Liver (tissue), 3 donors: ENCODE measurements around the gene CALML5.

Experiments
- ATF3 ChIP-seq: IDR thresholded peaks from 2 replicates; pipeline ENCODE4 v1.6.1; 2016; ENCODE audit warnings: antibody characterized with exemption
- CTCF ChIP-seq: fragments of 150-350 bp; IDR thresholded peaks from 2 replicates; pipeline ENCODE4 v1.5.1; 2017; ENCODE audit warnings: improper control_type of control experiment, low read depth, low read length; ENCODE audit not compliant: missing input control
- EGR1 ChIP-seq, 2 donors: IDR thresholded peaks; 2 replicates each; pipeline ENCODE4 v1.6.1; 2016 to 2018; ENCODE audit warnings: antibody characterized with exemption in 2 of 2, low read depth in 2 of 2
- HNF4G ChIP-seq: IDR thresholded peaks from 2 replicates; pipeline ENCODE4 v1.6.1; 2016; ENCODE audit warnings: antibody characterized with exemption
- JUND ChIP-seq, 2 donors: IDR thresholded peaks; 2 replicates each; pipeline ENCODE4 v1.6.1; 2016; ENCODE audit warnings: antibody characterized with exemption in 2 of 2
- RAD21 ChIP-seq, 2 donors: IDR thresholded peaks; 2 replicates each; pipeline ENCODE4 v1.6.1; 2016; ENCODE audit warnings: antibody characterized with exemption in 2 of 2, mild to moderate bottlenecking in 2 of 2
- RXRA ChIP-seq, 2 donors: IDR thresholded peaks; 2 replicates each; pipeline ENCODE4 v1.6.1; 2017 to 2018; ENCODE audit warnings: antibody characterized with exemption in 2 of 2, mild to moderate bottlenecking in 1 of 2
- YY1 ChIP-seq: IDR thresholded peaks from 2 replicates; pipeline ENCODE4 v1.6.1; 2016; ENCODE audit warnings: antibody characterized with exemption, mild to moderate bottlenecking
- ZBTB33 ChIP-seq: IDR thresholded peaks from 2 replicates; pipeline ENCODE4 v1.6.1; 2016; ENCODE audit warnings: antibody characterized with exemption
- donor health status: healthy.
- donor health status: healthy.

GRCh38 chr10:5508161-5508604 lies 8.8 kb upstream of the CALML5 start:
- TF ChIP-seq CTCF: no peak
- no peak for TF ChIP-seq RAD21 (IDR thresholded peaks at IDR 0.05)
- TF ChIP-seq EGR1 (IDR thresholded peaks at IDR 0.05; ENCODE audit: low read depth in 2 of 2): no peak
- no peak for TF ChIP-seq ATF3
- TF ChIP-seq RXRA (IDR thresholded peaks at IDR 0.05): no peak
- TF ChIP-seq ZBTB33: no peak
- no peak for TF ChIP-seq YY1
- TF ChIP-seq HNF4G: no peak
- no peak for TF ChIP-seq JUND (IDR thresholded peaks at IDR 0.05)
